Uterus (tissue), 2 donors: ENCODE results near the gene GRAPL.
"Not testable (repeated sequence)": the region's sequence is repeated elsewhere in the genome, so short reads cannot be mapped to it uniquely, and the experiment has no call there.

Source experiments
- CTCF ChIP-seq, 4 experiments: fragments of 200-600 bp in 2 of 4; fragments of 450-650 bp in 2 of 4; sonication (generic) in 2 of 4; IDR thresholded peaks; one replicate each; pipeline ENCODE4 v1.5.1; 2016 to 2019; ENCODE audit warnings: antibody characterized with exemption in 4 of 4, mild to moderate bottlenecking in 2 of 4, moderate library complexity in 1 of 4
- POLR2A ChIP-seq, 2 donors: fragments of 450-650 bp; IDR thresholded peaks; one replicate each; pipeline ENCODE4 v1.6.1; 2016; ENCODE audit warnings: antibody characterized with exemption in 2 of 2, mild to moderate bottlenecking in 1 of 2, moderate library complexity in 1 of 2

GRCh38 chr17:19189781-19190405 lies 62.5 kb downstream of the GRAPL start:
- not testable (repeated sequence) for TF ChIP-seq CTCF, POLR2A (IDR thresholded peaks at IDR 0.05)
